Psoas muscle (tissue), 8 donors: Measurements from ENCODE around the gene COPS4. TPM values are rescaled to one million over a fixed set of nuclear protein-coding genes. Genes with fewer than 3 reads are reported as not detected.
"Not testable (repeated sequence)": the region's sequence is repeated elsewhere in the genome, so short reads cannot be mapped to it uniquely, and the experiment has no call there.

Experiments used
- ATAC-seq, 4 donors: fragments of 200-7000 bp; cut with Tn5 transposase; one replicate each; pipeline ENCODE4 v1.9.1; 2020; ENCODE audit warnings: moderate library complexity in 3 of 4, mild to moderate bottlenecking in 2 of 4
- DNase-seq, 2 donors: peaks; one replicate each; pipeline ENCODE4 v3.0.0-alpha.2; 2020
- H3K27ac ChIP-seq: fragments of 200-600 bp; one replicate; pipeline ENCODE4 v1.8.0; 2022
- H3K27me3 ChIP-seq, 3 donors: fragments of 200-600 bp in 1 of 3; one replicate each; pipeline versions ENCODE4 v1.6.1 to v1.8.0; 2013 to 2022; ENCODE audit warnings: low read length in 2 of 3, mild to moderate bottlenecking in 2 of 3, moderate library complexity in 1 of 3; ENCODE audit not compliant: insufficient read depth in 3 of 3
- H3K36me3 ChIP-seq, 2 donors: fragments of 200-600 bp in 1 of 2; one replicate each; pipeline versions ENCODE4 v1.6.1 to v1.8.0; 2013 to 2022; ENCODE audit warnings: low read depth in 1 of 2, mild to moderate bottlenecking in 1 of 2, moderate library complexity in 1 of 2; ENCODE audit not compliant: insufficient read depth in 1 of 2
- H3K4me1 ChIP-seq: fragments of 200-600 bp; one replicate; pipeline ENCODE4 v1.8.0; 2022
- H3K4me3 ChIP-seq: fragments of 200-600 bp; one replicate; pipeline ENCODE4 v1.8.0; 2022; ENCODE audit warnings: mild to moderate bottlenecking
- H3K9me3 ChIP-seq: fragments of 200-600 bp; one replicate; pipeline ENCODE4 v1.8.0; 2022
- WGBS, 3 donors: extraction: QIAGEN DNeasy Blood & Tissue Kit; methylation state at CpG; one replicate each; pipeline versions ENCODE4 v1.1.6 to v1.1.7; 2013; 5-methylcytosine and 5-hydroxymethylcytosine counted together
- intact Hi-C, 2 donors: fragments of 100-400 bp; cut with DNase I; formaldehyde crosslinking; loops; one replicate each; pipeline versions ENCODE4 v1.11.0 to v1.14.2; 2022
- polyA plus RNA-seq, 3 donors: library from polyadenylated mRNA; stranded (reverse); fragments of 200-250 nt; gene quantifications; one replicate each; pipeline ENCODE4 v1.2.3, GENCODE V29; 2013
- total RNA-seq, 4 donors: library from RNA; stranded (reverse); fragmentation: NEBNext Ultra II Directional in 2 of 4; extraction: Animal tissue kit (Norgen Biotek cat#: 25700) in 2 of 4; gene quantifications; one replicate each; pipeline versions ENCODE4 v1.2.1 to v1.2.4, GENCODE V29; 2021 to 2023
- TF ChIP-seq, protein P1 (sequence below): fragments of 200-600 bp; IDR thresholded peaks from one replicate; pipeline ENCODE4 v1.8.0; 2022; ENCODE audit warnings: antibody characterized with exemption
- donor health status: healthy with polysubstance abuse.
- donor health status: DM: no; HTN: no; CAD: no; lungs with moderate emphysema.
- donor health status: Bipolar disorder and iron deficiency.
- donor health status: healthy.
- donor health status: DM: yes; HTN: yes; CAD: no.
- donor health status: DM: no; HTN: no; CAD: no.
- donor health status: DM: no; HTN: no; CAD: no.
- donor health status: DM: yes; HTN: yes; CAD: no.

The COPS4 gene
- total and polyA plus RNA-seq, 7 donors, result 32.5 to 89.8 (median 60.2) TPM

- 92 to 96% (median 94%) methylated on average over 6 of the region's 6 CpGs for WGBS, 3 donors
- no peak overlapping the region for H3K27ac ChIP-seq
- ATAC-seq (no peak), DNase-seq (no peak)
- no peaks in the 10 kb centered on the region for H3K27me3 ChIP-seq
- peaks cover 0 to 18% of the 10 kb centered on the region in 2 donors for H3K36me3 ChIP-seq
- intact Hi-C loops, result no loop called here
- TF ChIP-seq, protein P1, sequence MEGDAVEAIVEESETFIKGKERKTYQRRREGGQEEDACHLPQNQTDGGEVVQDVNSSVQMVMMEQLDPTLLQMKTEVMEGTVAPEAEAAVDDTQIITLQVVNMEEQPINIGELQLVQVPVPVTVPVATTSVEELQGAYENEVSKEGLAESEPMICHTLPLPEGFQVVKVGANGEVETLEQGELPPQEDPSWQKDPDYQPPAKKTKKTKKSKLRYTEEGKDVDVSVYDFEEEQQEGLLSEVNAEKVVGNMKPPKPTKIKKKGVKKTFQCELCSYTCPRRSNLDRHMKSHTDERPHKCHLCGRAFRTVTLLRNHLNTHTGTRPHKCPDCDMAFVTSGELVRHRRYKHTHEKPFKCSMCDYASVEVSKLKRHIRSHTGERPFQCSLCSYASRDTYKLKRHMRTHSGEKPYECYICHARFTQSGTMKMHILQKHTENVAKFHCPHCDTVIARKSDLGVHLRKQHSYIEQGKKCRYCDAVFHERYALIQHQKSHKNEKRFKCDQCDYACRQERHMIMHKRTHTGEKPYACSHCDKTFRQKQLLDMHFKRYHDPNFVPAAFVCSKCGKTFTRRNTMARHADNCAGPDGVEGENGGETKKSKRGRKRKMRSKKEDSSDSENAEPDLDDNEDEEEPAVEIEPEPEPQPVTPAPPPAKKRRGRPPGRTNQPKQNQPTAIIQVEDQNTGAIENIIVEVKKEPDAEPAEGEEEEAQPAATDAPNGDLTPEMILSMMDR, result no peak
- no peak overlapping the region for H3K4me3 ChIP-seq
- no peaks in the 10 kb centered on the region for H3K9me3 ChIP-seq
- H3K4me1 ChIP-seq, result peaks cover 7% of the 10 kb centered on the region
These were observed 45.6 kb downstream of the COPS4 start for GRCh38 chr4:83080561-83080960.

GRCh38 chr4:83082777-83083176 lies 47.8 kb downstream of the COPS4 start:
- Histone ChIP-seq H3K27me3 (no peaks in the 10 kb centered on the region), H3K36me3 (no peaks in the 10 kb centered on the region), H3K9me3 (no peaks in the 10 kb centered on the region), H3K27ac (no peak overlapping the region), H3K4me3 (no peak overlapping the region), H3K4me1 (no peaks in the 10 kb centered on the region)
- intact Hi-C loops, result no loop called here
- ATAC-seq (no peak), DNase-seq (no peak)
- 67 to 79% (median 71%) methylated on average over 4 of the region's 4 CpGs for WGBS, 3 donors
- TF ChIP-seq, protein P1, result no peak

DNA sequence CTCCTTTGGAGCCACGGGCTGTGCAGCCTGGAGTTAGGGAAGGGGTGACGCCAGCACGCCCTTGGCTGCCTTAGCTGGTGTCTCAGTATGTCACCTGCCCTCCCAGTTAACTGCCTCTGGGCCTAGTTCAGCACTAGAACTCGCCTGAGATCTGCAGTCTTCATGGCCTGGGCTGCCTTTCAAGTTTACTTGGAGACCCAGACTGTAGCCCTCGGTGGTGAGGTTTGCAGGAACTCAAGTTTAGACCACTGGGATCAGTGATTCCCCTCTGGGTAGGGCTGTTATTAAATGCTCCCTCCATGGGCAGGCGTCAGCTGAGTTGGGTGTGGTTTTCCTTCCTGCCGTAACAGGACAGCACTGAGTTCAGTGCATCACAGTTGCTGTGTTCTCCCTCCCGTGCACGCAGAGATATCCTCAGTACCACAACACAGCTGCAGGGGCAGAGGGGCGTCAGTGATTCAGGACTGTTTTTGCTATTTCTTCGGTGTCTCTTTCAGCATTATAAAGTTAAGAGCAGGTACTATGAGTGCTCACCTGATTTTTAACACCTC lies 49.0 kb downstream of the COPS4 start:
- Histone ChIP-seq H3K4me3 (no peak overlapping the region), H3K36me3 (no peaks in the 10 kb centered on the region), H3K27me3 (no peaks in the 10 kb centered on the region), H3K9me3 (no peaks in the 10 kb centered on the region), H3K4me1 (no peaks in the 10 kb centered on the region), H3K27ac (no peak overlapping the region)
- ATAC-seq, result no peak
- 54 to 64% (median 57%) methylated on average over 10 to 11 of the region's 11 CpGs for WGBS, 3 donors
- intact Hi-C loops, result no loop called here
- TF ChIP-seq, protein P1, result no peak
- DNase-seq, result no peak

GRCh38 chr4:83084956-83085355 lies 50.0 kb downstream of the COPS4 start:
- H3K9me3 ChIP-seq, H3K4me3 ChIP-seq, ATAC-seq, H3K27me3 ChIP-seq, H3K4me1 ChIP-seq, intact Hi-C loops, H3K36me3 ChIP-seq, DNase-seq, H3K27ac ChIP-seq: not testable (repeated sequence)
- 82 to 88% (median 86%) methylated on average over 12 of the region's 12 CpGs for whole genome bisulfite sequencing, 3 donors

DNA sequence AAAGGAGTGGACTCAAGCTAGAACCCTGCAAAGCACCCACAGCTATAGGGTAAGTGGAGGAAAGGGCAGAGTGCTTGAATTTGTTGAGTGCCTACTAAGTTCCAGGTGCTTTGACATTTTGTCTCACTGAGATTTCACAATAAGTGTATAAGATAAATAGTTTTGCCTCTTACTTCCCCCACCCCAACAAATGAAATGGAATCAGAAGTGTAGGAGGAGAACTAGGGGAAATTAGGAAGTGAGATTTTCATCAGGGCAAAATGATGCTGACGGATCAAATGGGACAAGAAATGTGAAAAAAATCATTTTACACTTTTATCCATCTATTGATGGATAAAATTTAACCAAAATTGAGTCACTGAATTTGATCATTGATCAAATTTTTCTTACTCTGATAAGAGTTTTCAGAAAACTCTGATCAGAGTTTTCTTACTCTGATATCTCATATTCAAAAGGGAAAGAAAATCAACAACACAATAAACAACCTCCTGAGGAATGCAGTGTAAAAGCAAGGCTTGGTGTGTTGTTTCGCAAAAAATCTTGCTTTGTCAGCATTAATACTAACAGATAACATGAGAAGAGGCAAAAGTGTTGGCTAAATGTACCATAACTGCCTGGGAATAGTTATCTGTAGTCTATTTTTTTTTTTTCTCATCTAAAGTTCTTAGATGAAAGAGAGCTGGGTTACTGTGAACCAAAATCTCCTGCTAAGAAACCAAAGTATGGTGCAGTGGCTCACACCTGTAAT lies 54.6 kb downstream of the COPS4 start:
- TF ChIP-seq, protein P1, result no peak
- no peaks in the 10 kb centered on the region for H3K9me3 ChIP-seq
- intact Hi-C loops, result no loop called here
- ATAC-seq (no peak), DNase-seq (no peak)
- 82 to 85% (median 82%) methylated on average over 2 of the region's 2 CpGs for WGBS, 3 donors
- H3K27me3 ChIP-seq, result no peaks in the 10 kb centered on the region
- H3K27ac ChIP-seq, result no peak overlapping the region
- H3K36me3 ChIP-seq, result no peaks in the 10 kb centered on the region
- H3K4me1 ChIP-seq, result no peaks in the 10 kb centered on the region
- H3K4me3 ChIP-seq, result no peak overlapping the region
